ENCODE data around the gene NIPBL. TPM values are rescaled to one million over a fixed set of nuclear protein-coding genes. Genes with fewer than 3 reads are reported as not detected.
"Not testable (repeated sequence)": the region's sequence is repeated elsewhere in the genome, so short reads cannot be mapped to it uniquely, and the experiment has no call there.

The NIPBL gene
- total and polyA plus RNA-seq, 10 of the 15 experiments (the other 5 are each of a cell fraction or from before 2014, with no cell fraction given) = 10.4 to 50.4 (median 20.2) TPM

DNA sequence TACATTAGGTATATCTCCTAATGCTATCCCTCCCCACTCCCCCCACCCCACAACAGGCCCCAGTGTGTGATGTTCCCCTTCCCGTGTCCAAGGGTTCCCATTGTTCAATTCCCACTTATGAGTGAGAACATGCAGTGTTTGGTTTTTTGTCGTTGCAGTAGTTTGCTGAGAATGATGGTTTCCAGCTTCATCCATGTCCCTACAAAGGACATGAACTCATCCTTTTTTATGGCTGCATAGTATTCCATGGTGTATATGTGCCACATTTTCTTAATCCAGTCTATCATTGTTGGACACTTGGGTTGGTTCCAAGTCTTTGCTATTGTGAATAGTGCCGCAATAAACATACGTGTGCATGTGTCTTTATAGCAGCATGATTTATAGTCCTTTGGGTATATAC lies 40.0 kb downstream of the NIPBL start:
- H2AFZ ChIP-seq (ENCODE audit: control insufficient read depth, low read depth, low read length); H3K27me3 ChIP-seq (replicated peaks in 1 of 2; ENCODE audit: control insufficient read depth in 2 of 2, insufficient read depth in 2 of 2, low read length in 1 of 2); FAIRE-seq; intact Hi-C loops (cut with micrococcal nuclease; ENCODE audit: unreplicated experiment); H3K9ac ChIP-seq (ENCODE audit: control insufficient read depth, insufficient read depth, low read length); H3K4me3 ChIP-seq; SMC1A ChIA-PET (ENCODE audit: uncharacterized antibody, unreplicated experiment); H3K4me1 ChIP-seq (ENCODE audit: control insufficient read depth, insufficient read depth, low read length); in situ Hi-C loops (cut with MboI); RAD21 ChIA-PET (ENCODE audit: unreplicated experiment); BruUV-seq (replicated peaks); CTCF ChIA-PET; H3K9me3 ChIP-seq (replicated peaks; ENCODE audit: control insufficient read depth, insufficient read depth, low read length); H4K20me1 ChIP-seq (ENCODE audit: control insufficient read depth, insufficient read depth); H3K36me3 ChIP-seq (ENCODE audit: control insufficient read depth in 2 of 2, insufficient read depth in 2 of 2, low read length in 1 of 2); ATAC-seq; POLR2A ChIA-PET; H3K4me2 ChIP-seq (ENCODE audit: control insufficient read depth, insufficient read depth); DNase-seq (ENCODE audit: low read depth, low spot score); H3K27ac ChIP-seq (ENCODE audit: control insufficient read depth, insufficient read depth): not testable (repeated sequence)
- WGBS (ENCODE audit: insufficient coverage, insufficient replicate concordance, low lambda C conversion rate, missing lambda C conversion rate) = 96% methylated on average over 3 of the region's 4 CpGs
- peaks cover 61% of the 10 kb centered on the region for H3K79me2 ChIP-seq (ENCODE audit: control insufficient read depth, insufficient read depth, low read length)

DNA sequence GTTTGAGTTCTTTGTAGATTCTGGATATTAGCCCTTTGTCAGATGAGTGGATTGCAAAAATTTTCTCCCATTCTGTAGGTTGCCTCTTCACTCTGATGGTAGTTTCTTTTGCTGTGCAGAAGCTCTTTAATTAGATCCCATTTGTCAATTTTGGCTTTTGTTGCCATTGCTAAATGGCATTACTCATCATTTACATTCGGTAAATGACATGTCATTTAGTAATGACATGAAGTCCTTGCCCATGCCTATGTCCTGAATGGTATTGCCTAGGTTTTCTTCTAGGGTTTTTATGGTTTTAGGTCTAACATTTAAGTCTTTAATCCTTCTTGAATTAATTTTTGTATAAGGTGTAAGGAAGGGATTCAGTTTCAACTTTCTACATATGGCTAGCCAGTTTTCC lies 40.8 kb downstream of the NIPBL start:
- peaks cover 59% of the 10 kb centered on the region for H3K79me2 ChIP-seq (ENCODE audit: control insufficient read depth, insufficient read depth, low read length)
- SMC1A ChIA-PET (ENCODE audit: uncharacterized antibody, unreplicated experiment); H3K4me3 ChIP-seq; DNase-seq (ENCODE audit: low read depth, low spot score); ATAC-seq; H3K27me3 ChIP-seq (replicated peaks in 1 of 2; ENCODE audit: control insufficient read depth in 2 of 2, insufficient read depth in 2 of 2, low read length in 1 of 2); H3K9ac ChIP-seq (ENCODE audit: control insufficient read depth, insufficient read depth, low read length); H3K4me2 ChIP-seq (ENCODE audit: control insufficient read depth, insufficient read depth); in situ Hi-C loops (cut with MboI); H3K4me1 ChIP-seq (ENCODE audit: control insufficient read depth, insufficient read depth, low read length); CTCF ChIA-PET; POLR2A ChIA-PET; H3K9me3 ChIP-seq (replicated peaks; ENCODE audit: control insufficient read depth, insufficient read depth, low read length); RAD21 ChIA-PET (ENCODE audit: unreplicated experiment); H4K20me1 ChIP-seq (ENCODE audit: control insufficient read depth, insufficient read depth); BruUV-seq (replicated peaks); intact Hi-C loops (cut with micrococcal nuclease; ENCODE audit: unreplicated experiment); FAIRE-seq; H3K36me3 ChIP-seq (ENCODE audit: control insufficient read depth in 2 of 2, insufficient read depth in 2 of 2, low read length in 1 of 2); H2AFZ ChIP-seq (ENCODE audit: control insufficient read depth, low read depth, low read length); H3K27ac ChIP-seq (ENCODE audit: control insufficient read depth, insufficient read depth): not testable (repeated sequence)
- 96% methylated on average over 1 of the region's 1 CpG for WGBS (ENCODE audit: insufficient coverage, insufficient replicate concordance, low lambda C conversion rate, missing lambda C conversion rate)
